ENCODE results near the gene LHX4.

- no peak for TF ChIP-seq CTCF (IDR thresholded peaks at IDR 0.05)
- no peak for TF ChIP-seq EP300 (IDR thresholded peaks at IDR 0.05)
- no peak for TF ChIP-seq POLR2A (IDR thresholded peaks at IDR 0.05)
These were observed 52.5 kb downstream of the LHX4 start for GRCh38 chr1:180282401-180283044.

Measured in tibial nerve (tissue), 4 donors.